ENCODE measurements around the gene CHAMP1. TPM values are rescaled to one million over a fixed set of nuclear protein-coding genes. Genes with fewer than 3 reads are reported as not detected.
A peak's percentile ranks its signal among the peaks of the same experiment; 100 is the strongest.

Gene CHAMP1
- total RNA-seq, 1 donor from 2014 or later, result 25.4 TPM

DNA sequence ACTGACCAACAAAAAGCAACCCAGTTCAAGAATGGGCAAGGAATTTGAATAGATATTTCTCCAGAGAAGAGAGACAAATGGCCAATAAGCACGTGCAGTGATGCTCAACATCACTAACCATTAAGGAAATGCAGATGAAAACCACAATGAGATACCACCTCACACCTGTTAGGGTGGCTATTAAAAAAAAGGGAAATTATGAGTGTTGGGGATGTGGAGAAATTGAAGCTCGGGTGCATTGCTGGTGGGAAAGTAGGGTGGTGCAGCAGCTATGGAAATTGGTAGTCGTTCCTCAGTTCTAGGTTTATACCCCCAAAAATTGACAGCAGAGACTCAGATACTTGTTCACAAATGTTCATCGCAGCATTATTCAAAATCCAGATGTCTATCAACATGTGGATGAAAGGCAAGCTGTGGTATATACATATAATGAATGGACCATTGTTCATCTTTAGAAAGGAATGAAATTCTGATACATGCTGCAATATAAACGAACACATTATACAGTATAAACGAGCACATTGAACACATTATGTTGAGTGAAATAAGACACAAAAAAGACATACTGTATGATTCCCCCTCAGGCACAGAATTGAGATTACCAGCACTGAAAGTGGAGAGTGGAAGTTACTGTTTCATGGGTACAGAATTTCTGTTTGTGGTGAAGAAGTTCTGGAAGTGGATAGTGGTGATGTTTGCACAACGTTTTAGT is 927 bp downstream of the CHAMP1 start:
- Histone ChIP-seq H3K79me2 (ENCODE audit: low read depth) (peaks cover 66% of the 10 kb centered on the region), H4K20me1 (ENCODE audit: low read depth) (peaks cover 48% of the 10 kb centered on the region), H3K4me1 (peaks cover 8% of the 10 kb centered on the region), H3K36me3 (peaks cover 5% of the 10 kb centered on the region), H3K27me3 (no peaks in the 10 kb centered on the region), H2AFZ (replicated peaks) (no peak overlapping the region), H3K27ac (no peak overlapping the region), H3K9ac (peak overlapping the region; percentile 78), H3K4me2 (peak overlapping the region; percentile 90), H3K4me3 (peak overlapping the region; percentile 59), H3K9me3 (ENCODE audit: low read depth) (no peaks in the 10 kb centered on the region), H3F3A (ENCODE audit: low read depth) (peaks cover 28% of the 10 kb centered on the region)
- TF ChIP-seq EZH2phosphoT487 (IDR thresholded peaks at IDR 0.05), result no peak
- no peak for TF ChIP-seq EZH2 (IDR thresholded peaks at IDR 0.05)
- TF ChIP-seq, protein P1, sequence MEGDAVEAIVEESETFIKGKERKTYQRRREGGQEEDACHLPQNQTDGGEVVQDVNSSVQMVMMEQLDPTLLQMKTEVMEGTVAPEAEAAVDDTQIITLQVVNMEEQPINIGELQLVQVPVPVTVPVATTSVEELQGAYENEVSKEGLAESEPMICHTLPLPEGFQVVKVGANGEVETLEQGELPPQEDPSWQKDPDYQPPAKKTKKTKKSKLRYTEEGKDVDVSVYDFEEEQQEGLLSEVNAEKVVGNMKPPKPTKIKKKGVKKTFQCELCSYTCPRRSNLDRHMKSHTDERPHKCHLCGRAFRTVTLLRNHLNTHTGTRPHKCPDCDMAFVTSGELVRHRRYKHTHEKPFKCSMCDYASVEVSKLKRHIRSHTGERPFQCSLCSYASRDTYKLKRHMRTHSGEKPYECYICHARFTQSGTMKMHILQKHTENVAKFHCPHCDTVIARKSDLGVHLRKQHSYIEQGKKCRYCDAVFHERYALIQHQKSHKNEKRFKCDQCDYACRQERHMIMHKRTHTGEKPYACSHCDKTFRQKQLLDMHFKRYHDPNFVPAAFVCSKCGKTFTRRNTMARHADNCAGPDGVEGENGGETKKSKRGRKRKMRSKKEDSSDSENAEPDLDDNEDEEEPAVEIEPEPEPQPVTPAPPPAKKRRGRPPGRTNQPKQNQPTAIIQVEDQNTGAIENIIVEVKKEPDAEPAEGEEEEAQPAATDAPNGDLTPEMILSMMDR (IDR thresholded peaks at IDR 0.05), result no peak
- peak overlapping the region; percentile 86 for H3K4me3 Mint-ChIP-seq
- DNase-seq (ENCODE audit: low spot score), result no peak
- H3K36me3 Mint-ChIP-seq, result peaks cover 24% of the 10 kb centered on the region
- H3K27ac Mint-ChIP-seq, result peak overlapping the region; percentile 50
- H3K9me3 Mint-ChIP-seq, result no peaks in the 10 kb centered on the region
- H3K27me3 Mint-ChIP-seq (ENCODE audit: insufficient read depth, low read depth), result peaks cover 3% of the 10 kb centered on the region
- H3K4me1 Mint-ChIP-seq, result peaks cover 31% of the 10 kb centered on the region

DNA sequence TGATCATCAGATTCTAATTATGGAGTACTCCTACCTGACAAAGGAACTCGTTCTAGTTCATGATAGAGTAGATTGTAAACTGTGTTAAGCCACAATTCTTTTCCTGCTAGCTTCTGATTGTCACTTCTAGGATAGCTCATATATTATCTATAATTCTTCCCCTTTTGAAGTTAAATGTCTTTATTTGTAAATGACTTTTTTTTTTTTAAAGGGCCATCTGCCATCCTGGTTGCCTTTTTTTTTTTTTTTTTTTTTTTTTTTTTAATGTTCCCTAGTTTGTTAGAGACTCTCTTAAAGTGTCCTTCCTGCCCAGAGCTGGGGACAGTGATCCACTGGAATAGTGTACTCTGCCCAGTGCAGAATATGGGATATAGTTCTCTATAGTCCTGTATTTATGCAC is 4.3 kb downstream of the CHAMP1 start:
- peaks cover 94% of the 10 kb centered on the region for H3K79me2 ChIP-seq (ENCODE audit: low read depth)
- H3K4me3 Mint-ChIP-seq, result no peak overlapping the region
- H3K27me3 Mint-ChIP-seq (ENCODE audit: insufficient read depth, low read depth), result peaks cover under 1% of the 10 kb centered on the region
- peaks cover 28% of the 10 kb centered on the region for H3K36me3 ChIP-seq
- H3K27ac ChIP-seq, result no peak overlapping the region
- no peak overlapping the region for H3K4me3 ChIP-seq
- TF ChIP-seq EZH2 (IDR thresholded peaks at IDR 0.05), result no peak
- no peak for TF ChIP-seq EZH2phosphoT487 (IDR thresholded peaks at IDR 0.05)
- TF ChIP-seq, protein P1 (IDR thresholded peaks at IDR 0.05), result no peak
- no peaks in the 10 kb centered on the region for H3K9me3 ChIP-seq (ENCODE audit: low read depth)
- H3K4me1 ChIP-seq, result peaks cover 8% of the 10 kb centered on the region
- H3K4me1 Mint-ChIP-seq, result peaks cover 24% of the 10 kb centered on the region
- H4K20me1 ChIP-seq (ENCODE audit: low read depth), result peaks cover 57% of the 10 kb centered on the region
- peak overlapping the region; percentile 25 for H3K9ac ChIP-seq
- H3K9me3 Mint-ChIP-seq, result no peaks in the 10 kb centered on the region
- peaks cover 6% of the 10 kb centered on the region for H3F3A ChIP-seq (ENCODE audit: low read depth)
- no peaks in the 10 kb centered on the region for H3K27me3 ChIP-seq
- no peak for DNase-seq (ENCODE audit: low spot score)
- peak overlapping the region; percentile 37 for H3K4me2 ChIP-seq
- peaks cover 47% of the 10 kb centered on the region for H3K36me3 Mint-ChIP-seq
- H3K27ac Mint-ChIP-seq, result no peak overlapping the region
- H2AFZ ChIP-seq (replicated peaks), result no peak overlapping the region

DNA sequence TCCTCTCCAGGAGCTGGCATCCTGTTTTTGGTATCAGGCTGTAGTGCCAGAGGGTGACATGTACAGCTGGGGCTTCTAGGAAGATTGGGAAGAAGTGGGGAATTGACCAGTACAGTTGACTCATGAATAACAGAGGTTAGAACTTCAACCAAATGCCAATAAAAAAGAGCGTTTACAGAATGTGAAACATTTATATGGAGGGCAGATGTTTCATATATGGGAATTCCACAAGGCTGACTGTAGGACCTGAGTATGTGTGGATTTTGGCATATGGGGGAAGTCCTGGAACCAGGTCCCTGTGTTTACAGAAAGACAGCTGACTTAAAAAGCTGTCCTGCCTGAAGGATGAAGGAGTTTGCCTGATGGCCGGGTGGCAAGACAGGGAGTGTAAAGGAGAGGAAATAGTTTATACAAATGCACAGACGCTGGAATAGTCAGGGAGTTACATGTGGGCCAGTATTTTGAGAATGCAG is 5.2 kb downstream of the CHAMP1 start:
- H3K36me3 Mint-ChIP-seq, result peaks cover 55% of the 10 kb centered on the region
- Histone ChIP-seq H3F3A (ENCODE audit: low read depth) (no peaks in the 10 kb centered on the region), H3K79me2 (ENCODE audit: low read depth) (peaks cover 99% of the 10 kb centered on the region), H3K9me3 (ENCODE audit: low read depth) (no peaks in the 10 kb centered on the region), H3K4me3 (no peak overlapping the region), H2AFZ (replicated peaks) (no peak overlapping the region), H3K36me3 (peaks cover 34% of the 10 kb centered on the region), H3K9ac (no peak overlapping the region), H4K20me1 (ENCODE audit: low read depth) (peaks cover 57% of the 10 kb centered on the region), H3K27ac (no peak overlapping the region), H3K4me1 (peaks cover 8% of the 10 kb centered on the region), H3K4me2 (no peak overlapping the region), H3K27me3 (no peaks in the 10 kb centered on the region)
- H3K27me3 Mint-ChIP-seq (ENCODE audit: insufficient read depth, low read depth), result peaks cover under 1% of the 10 kb centered on the region
- no peak overlapping the region for H3K4me3 Mint-ChIP-seq
- H3K4me1 Mint-ChIP-seq, result peaks cover 21% of the 10 kb centered on the region
- DNase-seq (ENCODE audit: low spot score), result no peak
- TF ChIP-seq, protein P1 (IDR thresholded peaks at IDR 0.05), result no peak
- no peak for TF ChIP-seq EZH2 (IDR thresholded peaks at IDR 0.05)
- TF ChIP-seq EZH2phosphoT487 (IDR thresholded peaks at IDR 0.05), result no peak
- no peak overlapping the region for H3K27ac Mint-ChIP-seq
- no peaks in the 10 kb centered on the region for H3K9me3 Mint-ChIP-seq
